Glomerular visceral epithelial cell (primary cell): ENCODE measurements around the gene KRT33A.

Experiments used
- DNase-seq: peaks from one replicate; pipeline ENCODE4 v3.0.0-alpha.2; 2016; ENCODE audit errors: extremely low spot score

The KRT33A gene

GRCh38 chr17:41329279-41329948, 21.2 kb downstream of the KRT33A start:
- peak; percentile 61 for DNase-seq

- DNase-seq: no peak
These were observed 22.4 kb downstream of the KRT33A start for GRCh38 chr17:41328207-41328606.

GRCh38 chr17:41327411-41328120, 23.1 kb downstream of the KRT33A start:
- no peak for DNase-seq

GRCh38 chr17:41326173-41327145, 24.2 kb downstream of the KRT33A start:
- no peak for DNase-seq

GRCh38 chr17:41325611-41326010, 25.0 kb downstream of the KRT33A start:
- no peak for DNase-seq

GRCh38 chr17:41325126-41325525, 25.5 kb downstream of the KRT33A start:
- DNase-seq: no peak

- peak; percentile 27 for DNase-seq
These were observed 26.2 kb downstream of the KRT33A start for GRCh38 chr17:41324180-41325075.

GRCh38 chr17:41322903-41323895, 27.4 kb downstream of the KRT33A start:
- no peak for DNase-seq

GRCh38 chr17:41322094-41322902, 28.3 kb downstream of the KRT33A start:
- peak; percentile 70 for DNase-seq

- no peak for DNase-seq
These were observed 32.4 kb downstream of the KRT33A start for GRCh38 chr17:41318231-41318630.

- DNase-seq: no peak
These were observed 34.7 kb downstream of the KRT33A start for GRCh38 chr17:41315814-41316445.

- DNase-seq: no peak
These were observed 35.3 kb downstream of the KRT33A start, which contains the start of gene KRTAP17-1 for GRCh38 chr17:41315204-41315794. Gene KRTAP17-1 (minus strand): TSS chr17:41315710. CDS start chr17:41315650, 60 bp downstream.

GRCh38 chr17:41311111-41311510, 39.5 kb downstream of the KRT33A start:
- no peak for DNase-seq

GRCh38 chr17:41308918-41309359, 41.7 kb downstream of the KRT33A start, which contains the start of gene KRTAP16-1:
Gene KRTAP16-1 (minus strand): TSS chr17:41309309. CDS start chr17:41309253, 56 bp downstream.
- no peak for DNase-seq

- peak; percentile 57 for DNase-seq
These were observed 42.2 kb downstream of the KRT33A start for GRCh38 chr17:41308251-41308917.

GRCh38 chr17:41307647-41308046, 43.0 kb downstream of the KRT33A start:
- peak; percentile 89 for DNase-seq

- DNase-seq: no peak
These were observed 46.5 kb downstream of the KRT33A start for GRCh38 chr17:41304091-41304490.
